ENCODE data around the gene EML4.
"Not testable (repeated sequence)": the region's sequence is repeated elsewhere in the genome, so short reads cannot be mapped to it uniquely, and the experiment has no call there.

Gene EML4

DNA sequence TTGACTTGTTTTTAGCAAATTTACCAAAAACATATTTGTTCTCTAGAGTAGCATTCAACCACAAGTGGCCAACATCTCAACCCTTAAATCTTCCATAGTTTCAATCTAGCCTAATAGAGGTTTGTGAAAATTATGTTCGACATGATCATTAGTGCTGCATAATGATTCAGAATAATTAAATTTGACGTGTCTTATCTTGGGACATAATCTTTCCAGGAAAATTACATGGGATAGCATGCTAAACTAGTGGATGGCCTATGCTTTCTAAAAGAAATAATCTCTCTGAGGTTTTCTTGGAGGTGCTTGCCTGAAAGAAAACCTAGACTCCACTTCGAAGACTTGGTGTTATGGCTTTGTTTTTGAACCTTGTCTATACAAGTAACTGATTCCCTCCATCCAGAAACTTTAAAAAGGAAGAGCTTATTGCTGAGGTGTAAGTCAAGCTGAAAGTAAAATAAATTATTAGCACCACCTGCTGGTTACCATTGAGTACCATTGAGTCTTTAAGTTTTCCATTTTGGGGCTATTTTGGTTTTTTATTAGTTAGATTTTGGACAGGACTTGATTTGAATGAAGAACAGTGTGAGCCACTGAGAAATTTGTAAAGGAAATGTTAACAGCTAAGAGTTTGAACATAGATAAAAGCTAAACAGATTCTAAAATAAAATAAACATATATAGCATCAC, 159.1 kb downstream of the EML4 start:
- H3K4me3 ChIP-seq (ENCODE audit: low read depth, low read length), result no peak overlapping the region
- TF ChIP-seq, protein P1, sequence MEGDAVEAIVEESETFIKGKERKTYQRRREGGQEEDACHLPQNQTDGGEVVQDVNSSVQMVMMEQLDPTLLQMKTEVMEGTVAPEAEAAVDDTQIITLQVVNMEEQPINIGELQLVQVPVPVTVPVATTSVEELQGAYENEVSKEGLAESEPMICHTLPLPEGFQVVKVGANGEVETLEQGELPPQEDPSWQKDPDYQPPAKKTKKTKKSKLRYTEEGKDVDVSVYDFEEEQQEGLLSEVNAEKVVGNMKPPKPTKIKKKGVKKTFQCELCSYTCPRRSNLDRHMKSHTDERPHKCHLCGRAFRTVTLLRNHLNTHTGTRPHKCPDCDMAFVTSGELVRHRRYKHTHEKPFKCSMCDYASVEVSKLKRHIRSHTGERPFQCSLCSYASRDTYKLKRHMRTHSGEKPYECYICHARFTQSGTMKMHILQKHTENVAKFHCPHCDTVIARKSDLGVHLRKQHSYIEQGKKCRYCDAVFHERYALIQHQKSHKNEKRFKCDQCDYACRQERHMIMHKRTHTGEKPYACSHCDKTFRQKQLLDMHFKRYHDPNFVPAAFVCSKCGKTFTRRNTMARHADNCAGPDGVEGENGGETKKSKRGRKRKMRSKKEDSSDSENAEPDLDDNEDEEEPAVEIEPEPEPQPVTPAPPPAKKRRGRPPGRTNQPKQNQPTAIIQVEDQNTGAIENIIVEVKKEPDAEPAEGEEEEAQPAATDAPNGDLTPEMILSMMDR (IDR thresholded peaks at IDR 0.05; ENCODE audit: low read depth, low read length), result no peak

GRCh38 chr2:42328923-42329322, 159.8 kb downstream of the EML4 start:
- no peak overlapping the region for H3K4me3 ChIP-seq (ENCODE audit: low read depth, low read length)

DNA sequence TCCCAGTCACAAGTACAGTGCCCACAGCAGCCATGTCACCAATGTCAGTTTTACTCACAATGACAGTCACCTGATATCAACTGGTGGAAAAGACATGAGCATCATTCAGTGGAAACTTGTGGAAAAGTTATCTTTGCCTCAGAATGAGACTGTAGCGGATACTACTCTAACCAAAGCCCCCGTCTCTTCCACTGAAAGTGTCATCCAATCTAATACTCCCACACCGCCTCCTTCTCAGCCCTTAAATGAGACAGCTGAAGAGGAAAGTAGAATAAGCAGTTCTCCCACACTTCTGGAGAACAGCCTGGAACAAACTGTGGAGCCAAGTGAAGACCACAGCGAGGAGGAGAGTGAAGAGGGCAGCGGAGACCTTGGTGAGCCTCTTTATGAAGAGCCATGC, 160.6 kb downstream of the EML4 start:
- TF ChIP-seq, protein P1 (IDR thresholded peaks at IDR 0.05; ENCODE audit: low read depth, low read length), result no peak
- no peak overlapping the region for H3K4me3 ChIP-seq (ENCODE audit: low read depth, low read length)

More at GRCh38 chr2:42328923-42329322, 159.8 kb downstream of the EML4 start:
- TF ChIP-seq, protein P1 (IDR thresholded peaks at IDR 0.05; ENCODE audit: low read depth, low read length), result no peak

GRCh38 chr2:42331569-42332284, 162.6 kb downstream of the EML4 start:
- TF ChIP-seq, protein P1 (IDR thresholded peaks at IDR 0.05; ENCODE audit: low read depth, low read length), result no peak
- H3K4me3 ChIP-seq (ENCODE audit: low read depth, low read length), result no peak overlapping the region

DNA sequence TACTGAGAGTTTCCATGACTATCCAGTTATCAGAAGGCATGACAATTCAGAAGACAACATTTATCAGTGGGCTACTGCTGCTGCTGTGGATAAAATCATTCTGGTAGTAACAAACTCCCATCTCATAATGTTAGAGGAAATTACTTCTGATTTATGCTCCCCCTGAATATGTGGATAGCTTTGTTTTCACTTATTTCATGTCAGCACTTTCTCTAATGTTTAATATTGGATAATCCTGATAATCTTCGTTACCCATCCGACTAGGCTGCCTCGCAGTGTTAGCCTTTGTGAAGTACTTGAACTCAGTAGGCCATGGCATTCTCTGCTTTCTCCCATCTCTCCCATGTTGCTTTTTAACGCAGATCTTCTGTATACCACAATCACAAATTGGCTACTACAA, 163.4 kb downstream of the EML4 start:
- no peak overlapping the region for H3K4me3 ChIP-seq (ENCODE audit: low read depth, low read length)
- TF ChIP-seq, protein P1 (IDR thresholded peaks at IDR 0.05; ENCODE audit: low read depth, low read length), result no peak

GRCh38 chr2:42333579-42333978, 164.4 kb downstream of the EML4 start:
- TF ChIP-seq, protein P1 (IDR thresholded peaks at IDR 0.05; ENCODE audit: low read depth, low read length), result no peak
- no peak overlapping the region for H3K4me3 ChIP-seq (ENCODE audit: low read depth, low read length)

- TF ChIP-seq, protein P1 (IDR thresholded peaks at IDR 0.05; ENCODE audit: low read depth, low read length), result no peak
Observed at GRCh38 chr2:42334220-42334619, 165.1 kb downstream of the EML4 start.

GRCh38 chr2:42334865-42335264, 165.7 kb downstream of the EML4 start:
- H3K4me3 ChIP-seq (ENCODE audit: low read depth, low read length), result not testable (repeated sequence)

More at GRCh38 chr2:42334220-42334619, 165.1 kb downstream of the EML4 start:
- no peak overlapping the region for H3K4me3 ChIP-seq (ENCODE audit: low read depth, low read length)
